Activated naive CD8-positive, alpha-beta T cell treated with anti-CD3 and anti-CD28 coated beads, Interleukin-2, amount 10 ng/mL, durations not matched to agents 7 days and 5 days (primary cell): ENCODE results near the gene INHA. TPM values are rescaled to one million over a fixed set of nuclear protein-coding genes. Genes with fewer than 3 reads are reported as not detected.
A peak's percentile ranks its signal among the peaks of the same experiment; 100 is the strongest.

Experiments
- ATAC-seq: fragments of 150-1000 bp; cut with Tn5 transposase; one replicate; pipeline ENCODE4 v1.10.0; 2021; ENCODE audit warnings: low read depth, moderate library complexity
- POLR2A ChIA-PET: fragments of 350-600 bp; sonication (Branson Sonifier 250); formaldehyde crosslinking; loops from one replicate; lab custom pipeline; 2021; ENCODE audit warnings: antibody characterized with exemption; lab: Charles Lee
- DNase-seq: peaks from one replicate; pipeline ENCODE4 v3.0.0; 2021
- H3K27ac Mint-ChIP-seq: one replicate; pipeline ENCODE4 v1.8.0; 2022; ENCODE audit warnings: mild to moderate bottlenecking, mixed read lengths
- H3K27me3 Mint-ChIP-seq: one replicate; pipeline ENCODE4 v1.8.0; 2022; ENCODE audit warnings: mild to moderate bottlenecking, moderate library complexity, mixed read lengths
- H3K36me3 Mint-ChIP-seq: one replicate; pipeline ENCODE4 v1.8.0; 2021; ENCODE audit warnings: mild to moderate bottlenecking, mixed read lengths
- H3K4me1 Mint-ChIP-seq: one replicate; pipeline ENCODE4 v1.8.0; 2021; ENCODE audit warnings: mixed read lengths
- H3K4me3 Mint-ChIP-seq: one replicate; pipeline ENCODE4 v1.8.0; 2022; ENCODE audit warnings: mild to moderate bottlenecking, moderate library complexity, mixed read lengths
- H3K9me3 Mint-ChIP-seq: one replicate; pipeline ENCODE4 v1.8.0; 2021; ENCODE audit warnings: mixed read lengths
- total RNA-seq, 2 experiments: library from RNA; stranded (reverse); gene quantifications; one replicate each; pipeline ENCODE4 v1.2.3, GENCODE V29; 2021

INHA gene
- total RNA-seq, 2 experiments from 2014 or later: not detected

DNA sequence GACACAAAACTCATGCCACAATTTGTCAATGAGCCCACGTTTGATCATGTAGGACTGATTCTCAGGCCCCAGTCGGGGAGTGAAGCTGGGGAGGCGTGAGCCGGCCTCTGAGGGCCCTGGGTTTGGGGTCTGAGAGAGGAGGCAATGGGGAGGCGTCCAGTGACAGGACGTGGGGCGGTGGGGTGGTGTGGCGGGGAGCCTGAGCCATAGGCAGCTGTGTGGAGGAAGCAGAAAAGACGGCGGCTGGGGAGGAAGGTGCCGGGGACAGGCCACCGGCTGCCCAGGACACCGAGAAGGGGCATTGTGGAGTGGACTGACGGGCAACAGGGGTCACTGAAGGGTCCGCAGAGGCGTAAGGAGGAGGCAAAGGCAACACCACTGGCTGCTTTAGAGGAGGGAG is 35.7 kb upstream of the INHA start:
- ATAC-seq: no peak
- POLR2A ChIA-PET: no interaction called here
- DNase-seq: no peak
- no peaks in the 10 kb centered on the region for H3K4me1 Mint-ChIP-seq
- no peak overlapping the region for H3K27ac Mint-ChIP-seq
- no peaks in the 10 kb centered on the region for H3K9me3 Mint-ChIP-seq
- H3K4me3 Mint-ChIP-seq: no peak overlapping the region
- H3K27me3 Mint-ChIP-seq: peaks cover under 1% of the 10 kb centered on the region
- H3K36me3 Mint-ChIP-seq: no peaks in the 10 kb centered on the region

DNA sequence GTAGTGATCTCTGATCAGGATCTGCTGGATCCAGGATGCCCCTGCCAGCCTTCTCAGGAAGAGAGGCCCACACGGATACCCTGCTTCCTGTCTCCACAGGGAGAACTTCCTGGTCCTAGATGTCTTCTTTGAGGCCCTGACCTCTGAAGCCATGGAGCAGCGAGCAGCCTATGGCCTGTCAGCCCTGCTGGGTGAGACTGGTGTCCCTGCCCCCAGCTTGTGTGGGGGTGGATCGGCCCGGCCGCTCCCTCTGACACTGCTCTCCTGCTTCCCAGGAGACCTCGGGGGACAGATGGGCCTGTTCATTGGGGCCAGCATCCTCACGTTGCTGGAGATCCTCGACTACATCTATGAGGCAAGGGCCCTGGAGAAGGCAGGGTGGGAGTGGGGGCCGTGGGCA is 35.1 kb upstream of the INHA start:
- no peak overlapping the region for H3K4me3 Mint-ChIP-seq
- POLR2A ChIA-PET: no interaction called here
- no peaks in the 10 kb centered on the region for H3K36me3 Mint-ChIP-seq
- DNase-seq: no peak
- ATAC-seq: no peak
- H3K27ac Mint-ChIP-seq: no peak overlapping the region
- H3K4me1 Mint-ChIP-seq: no peaks in the 10 kb centered on the region
- H3K9me3 Mint-ChIP-seq: no peaks in the 10 kb centered on the region
- no peaks in the 10 kb centered on the region for H3K27me3 Mint-ChIP-seq

DNA sequence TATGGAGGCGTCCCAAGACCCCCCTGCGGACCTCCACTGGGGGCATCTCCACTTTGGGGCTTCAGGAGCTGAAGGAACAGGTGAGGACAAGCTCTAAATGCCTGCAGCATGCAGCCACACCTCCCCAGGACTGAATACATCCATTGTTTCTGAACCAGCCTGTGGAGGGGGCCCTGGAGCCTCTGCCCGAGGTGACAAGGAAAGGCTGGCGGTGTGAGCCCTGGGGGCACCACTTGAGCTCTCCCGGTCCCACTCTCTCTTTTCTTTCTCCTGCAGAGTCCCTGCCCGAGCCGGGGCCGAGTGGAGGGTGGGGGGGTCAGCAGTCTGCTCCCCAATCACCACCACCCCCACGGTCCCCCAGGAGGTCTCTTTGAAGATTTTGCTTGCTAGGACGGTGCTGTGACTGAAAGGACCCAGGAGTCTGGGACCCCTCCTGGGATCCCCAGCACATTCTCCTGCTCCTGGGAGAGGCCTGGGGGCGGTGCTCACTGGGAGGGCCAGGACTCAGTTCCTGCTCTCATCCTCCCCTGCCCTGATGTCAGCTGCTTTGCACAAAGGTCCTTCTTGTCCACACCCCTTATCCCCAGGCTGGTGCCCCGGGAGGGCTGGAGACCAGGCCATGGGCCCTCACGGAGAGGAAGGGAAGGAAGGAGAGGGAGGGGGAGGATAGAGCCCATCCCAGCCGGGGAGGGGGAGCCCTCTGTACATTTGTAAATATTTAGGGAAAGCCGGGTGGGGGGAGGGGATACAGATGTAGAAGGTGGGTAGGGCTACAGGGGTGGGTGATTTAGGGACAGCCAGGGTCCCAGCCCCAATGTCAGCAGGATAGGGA is 34.2 kb upstream of the INHA start:
- no peak for DNase-seq
- Mint-ChIP-seq H3K27me3 (no peaks in the 10 kb centered on the region), H3K9me3 (no peaks in the 10 kb centered on the region), H3K4me1 (peaks cover 8% of the 10 kb centered on the region), H3K4me3 (no peak overlapping the region), H3K27ac (no peak overlapping the region), H3K36me3 (no peaks in the 10 kb centered on the region)
- POLR2A ChIA-PET: interaction anchor here (0.7 kb wide), 1 partner anchor 60 kb away, joined by 7 read pairs; the partner anchor contains the start of gene STK11IP
- ATAC-seq: no peak

DNA sequence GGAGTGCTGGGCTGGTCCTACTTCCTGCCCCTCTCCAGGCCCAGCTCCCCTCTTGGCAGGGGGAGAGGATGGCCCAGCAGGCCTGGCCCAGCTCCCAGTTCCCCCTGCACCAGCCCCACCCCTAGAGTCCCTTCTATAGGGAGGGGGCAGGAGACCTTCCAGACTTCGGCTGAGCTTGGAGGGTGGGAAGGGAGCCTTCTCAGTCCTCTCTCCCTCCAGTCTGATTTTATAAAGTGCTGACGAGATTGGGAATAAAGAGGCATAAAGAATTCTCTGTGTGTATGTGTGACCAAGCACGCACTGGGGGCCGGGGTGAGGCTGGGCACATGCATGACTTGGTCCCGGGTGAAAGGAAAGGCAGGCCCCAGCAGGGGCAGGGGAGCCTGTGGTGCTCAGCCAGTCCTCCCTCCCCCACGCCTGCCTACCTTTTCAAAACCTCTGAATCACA is 33.6 kb upstream of the INHA start:
- no peak for ATAC-seq
- Mint-ChIP-seq H3K9me3 (no peaks in the 10 kb centered on the region), H3K4me1 (peaks cover 8% of the 10 kb centered on the region), H3K36me3 (no peaks in the 10 kb centered on the region), H3K27ac (no peak overlapping the region), H3K4me3 (no peak overlapping the region), H3K27me3 (no peaks in the 10 kb centered on the region)
- POLR2A ChIA-PET: no interaction called here
- DNase-seq: no peak

DNA sequence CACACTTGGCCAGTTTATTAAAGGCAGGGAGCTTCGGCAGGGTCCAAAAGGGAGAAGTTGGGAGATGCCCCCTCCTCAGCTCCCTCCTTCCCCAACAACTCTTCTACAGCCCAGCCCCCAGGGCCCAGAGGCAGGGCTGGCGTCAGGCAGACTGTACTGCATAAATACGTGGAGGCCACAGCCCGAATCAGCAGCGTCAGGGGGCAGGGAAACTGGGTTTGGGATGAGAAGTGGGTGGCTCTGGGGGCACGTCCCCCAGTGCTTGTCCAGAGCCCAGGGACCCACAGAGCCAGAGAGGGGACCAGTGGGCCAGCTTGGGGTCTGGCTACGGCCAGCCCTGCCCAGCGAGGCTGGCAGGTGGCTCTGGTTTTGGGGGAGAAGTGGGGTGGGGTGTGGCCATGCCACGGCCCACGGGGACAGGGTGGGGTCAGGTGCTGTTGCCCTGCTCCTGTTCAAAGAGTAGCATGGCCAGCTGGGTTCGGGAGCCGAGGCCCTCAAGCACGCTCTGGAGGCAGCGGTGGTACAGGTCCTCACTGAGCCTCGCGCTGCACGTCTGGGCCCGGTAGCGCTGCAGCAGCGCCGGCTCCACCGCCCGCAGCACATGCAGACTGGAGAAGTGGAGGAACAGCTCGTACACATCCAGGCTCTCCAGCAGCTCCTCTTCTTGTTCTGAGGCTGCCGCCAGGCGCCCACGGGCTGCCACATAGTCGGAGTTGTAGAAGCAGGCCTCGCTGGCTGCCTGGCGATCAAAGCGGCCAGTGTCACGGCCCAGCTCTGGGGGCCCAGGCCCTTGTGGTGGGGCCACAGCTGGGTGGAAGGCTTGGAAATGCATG is 32.9 kb upstream of the INHA start:
- Mint-ChIP-seq H3K36me3 (no peaks in the 10 kb centered on the region), H3K27me3 (peaks cover 1% of the 10 kb centered on the region), H3K4me3 (no peak overlapping the region), H3K4me1 (peaks cover 8% of the 10 kb centered on the region), H3K27ac (no peak overlapping the region), H3K9me3 (no peaks in the 10 kb centered on the region)
- ATAC-seq (no peak), DNase-seq (no peak)
- POLR2A ChIA-PET: no interaction called here

DNA sequence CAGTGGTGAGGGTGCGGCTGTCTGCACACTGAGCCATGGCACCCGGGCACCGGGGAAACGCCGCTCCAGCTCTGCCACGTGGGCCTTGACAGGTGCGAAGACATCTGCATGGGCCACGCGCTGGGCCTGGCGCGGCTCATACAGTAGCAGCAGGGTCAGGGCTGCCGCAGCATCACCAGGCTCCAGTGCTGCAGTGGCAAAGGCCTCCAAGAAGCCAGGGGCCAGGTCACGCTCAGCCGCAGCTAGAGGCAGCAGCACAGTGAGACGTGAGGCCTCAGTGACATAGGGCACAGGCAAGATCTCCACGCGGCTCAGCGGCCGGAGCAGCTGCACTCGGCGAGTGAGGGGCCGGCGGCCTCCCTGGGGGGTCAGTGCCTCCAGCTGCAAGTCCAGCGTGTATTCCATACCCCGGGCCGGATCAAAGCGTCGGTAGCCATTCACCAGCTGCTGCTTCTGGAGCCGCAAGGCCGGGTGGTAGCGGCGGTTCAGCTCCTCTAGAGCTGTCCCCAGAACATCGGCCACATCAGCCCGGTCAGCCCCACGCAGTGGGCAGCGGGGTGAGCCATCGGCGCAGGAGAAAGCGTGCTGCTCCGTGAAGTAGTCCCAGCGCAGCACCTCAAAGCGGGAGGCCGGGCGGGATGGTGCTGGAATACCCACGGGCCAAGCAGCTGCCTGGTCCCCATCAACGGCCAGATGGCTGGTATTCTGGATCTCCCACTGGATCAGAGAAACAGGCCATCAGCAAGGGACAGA is 32.0 kb upstream of the INHA start:
- no peaks in the 10 kb centered on the region for H3K36me3 Mint-ChIP-seq
- H3K27me3 Mint-ChIP-seq: peaks cover 9% of the 10 kb centered on the region
- no peak overlapping the region for H3K4me3 Mint-ChIP-seq
- H3K4me1 Mint-ChIP-seq: peaks cover 15% of the 10 kb centered on the region
- H3K9me3 Mint-ChIP-seq: no peaks in the 10 kb centered on the region
- no peak overlapping the region for H3K27ac Mint-ChIP-seq
- DNase-seq (no peak), ATAC-seq (no peak)
- POLR2A ChIA-PET: no interaction called here

DNA sequence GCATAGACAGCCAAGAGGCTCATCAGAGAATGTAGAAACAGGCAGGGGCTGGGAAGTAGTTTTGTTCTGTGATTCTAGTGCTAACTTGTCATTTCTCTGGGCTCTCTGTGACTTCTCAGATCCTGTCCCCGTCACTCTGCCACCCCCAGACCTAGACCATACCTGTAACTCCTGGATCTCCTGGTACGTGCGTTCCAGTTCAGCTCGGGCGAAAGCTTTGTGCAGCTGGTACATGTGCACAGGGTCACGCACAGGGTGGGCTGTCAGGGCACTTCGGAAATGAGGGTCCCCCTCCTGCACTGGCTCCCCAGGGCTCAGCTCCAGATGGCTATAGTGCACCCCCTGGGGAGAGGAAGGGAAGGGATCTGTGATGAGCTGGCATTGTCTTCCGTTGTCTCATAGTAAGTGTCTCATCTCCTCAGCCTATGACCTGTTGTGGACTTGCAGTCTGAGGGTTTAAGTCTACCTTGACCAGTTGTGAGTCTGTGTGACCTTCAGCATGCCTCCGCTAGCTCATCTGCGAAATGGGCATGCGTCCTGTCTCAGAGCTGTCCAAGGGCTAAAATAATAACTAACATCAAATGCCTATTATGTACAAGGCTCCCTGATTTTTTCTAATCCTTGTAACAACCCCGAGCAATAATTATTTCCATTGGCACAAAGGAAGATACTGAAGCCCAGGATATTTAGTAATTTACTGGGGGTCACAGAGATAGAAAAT is 31.2 kb upstream of the INHA start:
- no peaks in the 10 kb centered on the region for H3K36me3 Mint-ChIP-seq
- H3K27ac Mint-ChIP-seq: no peak overlapping the region
- H3K27me3 Mint-ChIP-seq: peaks cover 13% of the 10 kb centered on the region
- H3K4me1 Mint-ChIP-seq: peaks cover 15% of the 10 kb centered on the region
- ATAC-seq (no peak), DNase-seq (no peak)
- no peaks in the 10 kb centered on the region for H3K9me3 Mint-ChIP-seq
- POLR2A ChIA-PET: interaction anchor here (0.8 kb wide), 1 partner anchor 14 kb away, joined by 3 read pairs; no protein-coding TSS in a partner anchor
- peak overlapping the region; percentile 91 for H3K4me3 Mint-ChIP-seq

DNA sequence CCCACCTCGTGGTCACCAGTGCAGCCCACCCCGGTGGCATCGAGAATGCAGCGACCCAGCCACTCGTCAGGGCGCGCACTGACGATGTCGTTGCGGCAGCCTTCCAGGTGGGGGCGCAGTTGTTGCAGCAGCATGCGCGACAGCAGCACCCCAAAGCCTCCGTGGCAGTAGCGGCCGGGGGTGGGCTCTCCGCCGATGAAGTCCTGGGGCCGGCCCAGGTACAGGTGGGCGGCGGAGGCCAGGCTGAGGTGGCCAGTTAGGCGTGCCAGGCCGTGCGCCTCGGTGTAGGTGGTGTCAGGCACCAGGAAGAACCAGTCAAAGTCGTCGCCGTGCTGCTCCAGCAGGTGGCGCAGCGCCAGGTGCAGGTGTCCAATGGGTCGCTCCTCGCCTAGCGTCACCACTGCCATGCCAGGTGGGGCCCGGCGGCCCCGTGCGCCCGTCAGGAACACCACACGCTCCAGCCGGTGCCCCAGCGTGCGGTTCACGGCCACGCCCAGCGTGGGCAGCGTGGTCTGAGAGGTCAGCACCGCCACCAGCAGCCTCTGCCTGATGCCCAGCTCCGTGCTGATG is 30.4 kb upstream of the INHA start:
- peaks cover 19% of the 10 kb centered on the region for H3K27me3 Mint-ChIP-seq
- peaks cover 15% of the 10 kb centered on the region for H3K4me1 Mint-ChIP-seq
- peak; percentile 95 for DNase-seq
- no peaks in the 10 kb centered on the region for H3K9me3 Mint-ChIP-seq
- no peaks in the 10 kb centered on the region for H3K36me3 Mint-ChIP-seq
- peak; percentile 51 for ATAC-seq
- peak overlapping the region; percentile 91 for H3K4me3 Mint-ChIP-seq
- H3K27ac Mint-ChIP-seq: no peak overlapping the region
- POLR2A ChIA-PET: interaction anchor here (0.8 to 1.0 kb wide), 2 partner anchors 14 to 56 kb away, joined by 3 read pairs; partner anchors contain the start of gene STK11IP

DNA sequence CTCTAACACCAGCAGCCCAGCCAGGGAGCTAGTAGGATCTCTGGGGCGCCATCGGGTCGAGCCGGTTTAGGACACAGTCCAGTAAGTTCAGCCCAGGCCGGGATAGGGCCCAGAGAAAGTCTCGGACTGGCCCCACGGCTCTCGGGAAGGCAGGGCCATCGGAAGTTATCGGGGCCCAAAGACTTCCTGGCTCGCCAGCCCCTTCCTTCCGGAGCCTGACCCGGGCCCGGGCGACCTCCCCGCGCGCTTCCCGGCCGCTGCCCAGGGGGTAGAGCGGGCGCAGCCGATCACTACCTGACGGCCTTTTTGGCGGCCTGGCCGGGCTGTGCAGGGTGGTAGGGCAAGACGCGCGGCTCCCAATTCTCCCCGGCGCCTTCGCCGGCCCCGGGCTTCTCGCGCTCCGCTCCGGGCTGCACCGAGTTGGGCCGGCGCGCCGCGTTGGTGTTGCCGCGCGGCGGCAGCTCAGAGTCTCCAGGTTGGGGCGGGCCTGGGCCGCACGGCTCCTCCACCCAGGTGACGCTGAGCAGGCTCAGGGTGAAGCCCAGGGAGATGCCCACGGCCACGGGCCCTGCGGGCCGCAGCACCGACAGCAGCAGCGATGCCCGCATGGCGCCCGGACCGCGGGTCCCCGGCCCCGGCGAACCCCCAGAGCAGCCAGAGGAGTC is 29.0 kb upstream of the INHA start:
- H3K9me3 Mint-ChIP-seq: no peaks in the 10 kb centered on the region
- DNase-seq: no peak
- peak overlapping the region; percentile 63 for H3K27ac Mint-ChIP-seq
- H3K36me3 Mint-ChIP-seq: no peaks in the 10 kb centered on the region
- peak; percentile 54 for ATAC-seq
- H3K4me3 Mint-ChIP-seq: peak overlapping the region; percentile 91
- H3K27me3 Mint-ChIP-seq: peaks cover 19% of the 10 kb centered on the region
- POLR2A ChIA-PET: interaction anchor here (1.0 to 2.1 kb wide), 4 partner anchors 10 to 155 kb away, joined by 3 to 7 read pairs (median 5); partner anchors contain the start of genes DNPEP and STK11IP
- peaks cover 15% of the 10 kb centered on the region for H3K4me1 Mint-ChIP-seq

DNA sequence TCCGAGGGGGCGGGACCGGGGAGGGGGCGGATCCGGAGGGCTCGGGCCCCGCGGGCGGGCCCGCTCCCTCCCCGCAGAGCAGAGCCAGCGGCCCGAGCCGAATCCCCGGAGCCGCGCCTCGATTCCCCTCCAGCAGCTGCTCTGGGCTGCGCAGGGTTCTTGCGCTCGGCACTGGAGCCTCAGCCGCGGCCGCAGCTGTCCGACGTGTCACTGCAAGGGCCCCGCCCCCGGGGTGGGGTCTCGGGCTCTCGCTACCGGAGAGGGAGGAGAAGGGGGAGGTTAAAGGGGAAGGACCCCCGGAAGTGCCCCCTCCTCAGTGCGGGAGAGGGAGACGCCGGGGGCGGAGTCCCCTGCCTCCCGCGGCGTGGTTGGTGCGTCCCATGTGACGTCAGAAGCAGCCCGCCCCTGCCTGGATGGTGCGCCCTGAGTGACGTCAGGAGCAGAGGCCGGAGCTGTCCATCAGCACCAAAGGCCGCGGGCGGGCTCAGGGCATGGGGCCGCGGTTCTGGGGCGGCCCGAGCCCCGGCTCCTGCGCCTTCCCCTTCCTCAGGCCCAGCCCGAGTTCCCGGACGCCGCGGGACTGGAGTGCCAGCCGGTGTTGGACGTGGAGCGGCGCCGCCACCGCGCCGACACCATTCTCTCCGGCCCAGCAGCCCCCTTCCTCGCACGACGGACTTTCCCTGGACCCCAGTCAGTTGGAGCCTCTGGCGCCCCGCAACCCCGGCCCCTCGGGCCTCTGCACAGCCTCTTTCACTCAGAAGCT is 28.3 kb upstream of the INHA start, which contains the start of the genes CHPF and TMEM198:
TSS of gene CHPF (minus strand) at position 214 of the 763 bp plus-strand sequence. CDS start 271 bp downstream, outside the sequence.
TSS of gene TMEM198 (plus strand) at position 433 of the 763 bp plus-strand sequence. CDS start 700 bp downstream, outside the sequence.
- peaks cover 19% of the 10 kb centered on the region for H3K27me3 Mint-ChIP-seq
- ATAC-seq (peak; percentile 73), DNase-seq (peak; percentile 91)
- no peaks in the 10 kb centered on the region for H3K9me3 Mint-ChIP-seq
- H3K27ac Mint-ChIP-seq: peak within 1 kb of the TSS; percentile 81
- peaks cover 15% of the 10 kb centered on the region for H3K4me1 Mint-ChIP-seq
- no peaks in the 10 kb centered on the region for H3K36me3 Mint-ChIP-seq
- POLR2A ChIA-PET: interaction anchor here (1.0 to 2.1 kb wide), 5 partner anchors 9 to 156 kb away, joined by 3 to 7 read pairs (median 5); partner anchors contain the start of genes DNPEP, GMPPA and STK11IP
- H3K4me3 Mint-ChIP-seq: peak within 1 kb of the TSS; percentile 91

DNA sequence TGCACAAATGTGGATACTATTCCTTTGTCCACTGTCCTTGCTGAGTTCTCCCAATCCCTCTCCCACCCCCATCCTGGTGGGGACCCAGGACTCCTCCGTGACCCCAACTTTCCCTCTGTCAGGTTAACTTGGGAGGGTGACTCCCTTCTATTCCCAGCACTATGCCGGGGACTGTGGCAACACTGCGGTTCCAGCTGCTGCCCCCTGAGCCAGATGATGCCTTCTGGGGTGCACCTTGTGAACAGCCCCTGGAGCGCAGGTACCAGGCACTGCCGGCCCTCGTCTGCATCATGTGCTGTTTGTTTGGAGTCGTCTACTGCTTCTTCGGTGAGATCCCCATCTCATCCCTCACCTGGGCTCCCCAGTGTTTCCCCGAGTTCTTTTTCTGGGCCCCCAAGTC is 27.5 kb upstream of the INHA start:
- peaks cover 15% of the 10 kb centered on the region for H3K4me1 Mint-ChIP-seq
- H3K4me3 Mint-ChIP-seq: peak overlapping the region; percentile 77
- ATAC-seq: no peak
- DNase-seq: no peak
- no peak overlapping the region for H3K27ac Mint-ChIP-seq
- H3K36me3 Mint-ChIP-seq: no peaks in the 10 kb centered on the region
- POLR2A ChIA-PET: interaction anchor here (1.2 to 2.1 kb wide), 3 partner anchors 8 to 53 kb away, joined by 3 to 7 read pairs (median 5); partner anchors contain the start of genes GMPPA and STK11IP
- H3K27me3 Mint-ChIP-seq: peaks cover 19% of the 10 kb centered on the region
- no peaks in the 10 kb centered on the region for H3K9me3 Mint-ChIP-seq
